Measurements from ENCODE around the gene DUSP6.
"Not testable (repeated sequence)": the region's sequence is repeated elsewhere in the genome, so short reads cannot be mapped to it uniquely, and the experiment has no call there.

DUSP6 gene

DNA sequence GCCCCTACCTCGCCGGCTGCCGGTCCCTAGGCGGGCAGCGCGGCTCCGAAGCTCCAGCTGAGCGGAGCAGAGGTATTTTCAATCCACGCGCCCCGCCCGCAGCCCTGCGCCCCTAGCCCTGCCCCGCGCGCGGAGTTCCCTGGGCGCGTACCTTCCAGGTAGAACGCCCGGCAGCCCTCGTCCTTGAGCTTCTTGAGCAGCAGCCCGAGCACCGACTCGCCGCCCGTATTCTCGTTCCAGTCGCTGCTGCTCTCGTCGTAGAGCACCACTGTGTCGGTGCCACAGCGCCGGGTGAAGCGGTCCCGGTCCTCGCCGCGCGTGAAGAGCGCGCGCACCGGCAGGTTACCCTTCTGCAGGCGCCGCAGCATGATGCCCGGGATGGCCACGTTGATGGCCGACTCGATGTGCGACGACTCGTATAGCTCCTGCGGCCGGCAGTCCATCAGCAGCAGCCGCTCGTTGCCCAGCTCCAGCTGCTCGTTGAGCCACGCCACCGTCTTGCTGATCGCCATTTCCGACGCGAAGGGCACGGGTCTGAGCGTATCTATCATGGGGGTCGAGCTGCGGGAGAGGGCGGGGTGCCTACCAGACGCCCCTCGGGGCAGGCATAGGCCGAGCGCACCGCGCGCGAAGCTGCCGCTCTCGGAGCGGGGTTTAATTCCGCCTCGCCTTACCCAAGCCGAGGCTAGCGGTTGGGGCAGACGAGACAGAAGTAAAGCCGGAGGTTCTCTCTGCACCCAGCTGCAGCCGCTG lies 636 bp downstream of the DUSP6 start:
- DNase-seq (ENCODE audit: low read depth), result no peak

DNA sequence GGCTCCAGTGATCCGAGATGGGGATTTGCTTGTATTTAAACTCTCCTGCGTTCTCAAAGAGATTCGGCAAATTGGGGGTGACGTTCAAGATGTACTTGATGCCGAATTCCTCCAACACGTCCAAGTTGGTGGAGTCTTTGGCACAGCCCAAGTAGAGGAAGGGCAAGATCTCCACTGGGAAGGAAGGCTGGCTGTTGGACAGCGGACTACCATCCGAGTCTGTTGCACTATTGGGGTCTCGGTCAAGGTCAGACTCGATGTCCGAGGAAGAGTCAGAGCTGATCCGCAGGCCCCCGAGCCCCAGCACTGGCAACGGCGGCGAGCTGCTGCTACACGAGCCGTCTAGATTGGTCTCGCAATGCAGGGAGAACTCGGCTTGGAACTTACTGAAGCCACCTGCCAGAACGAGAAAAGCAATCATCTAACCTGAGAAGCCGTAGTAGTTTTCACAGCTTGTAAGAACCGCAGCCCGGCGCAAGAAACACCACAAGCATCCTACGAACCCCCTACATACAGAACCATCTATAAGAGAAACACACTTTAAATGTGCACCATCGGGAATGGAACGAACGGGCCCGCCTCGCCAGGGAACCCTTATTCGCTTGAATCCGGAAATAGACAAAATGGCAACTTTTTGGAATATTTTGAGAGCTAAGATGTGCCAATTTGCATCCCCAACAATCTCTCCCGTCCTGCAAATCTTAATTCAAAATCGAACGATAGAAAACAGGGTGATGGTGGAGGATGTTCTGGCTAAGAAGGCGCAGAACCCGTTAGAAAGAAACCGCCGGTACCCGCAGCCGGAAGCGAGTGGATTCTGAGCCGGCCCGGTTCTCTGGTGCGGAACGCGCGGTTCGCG lies 1.4 kb downstream of the DUSP6 start:
- DNase-seq (ENCODE audit: low read depth), result no peak

- no peak for DNase-seq (ENCODE audit: low read depth)
These were observed 2.1 kb downstream of the DUSP6 start for GRCh38 chr12:89350260-89350629.

DNA sequence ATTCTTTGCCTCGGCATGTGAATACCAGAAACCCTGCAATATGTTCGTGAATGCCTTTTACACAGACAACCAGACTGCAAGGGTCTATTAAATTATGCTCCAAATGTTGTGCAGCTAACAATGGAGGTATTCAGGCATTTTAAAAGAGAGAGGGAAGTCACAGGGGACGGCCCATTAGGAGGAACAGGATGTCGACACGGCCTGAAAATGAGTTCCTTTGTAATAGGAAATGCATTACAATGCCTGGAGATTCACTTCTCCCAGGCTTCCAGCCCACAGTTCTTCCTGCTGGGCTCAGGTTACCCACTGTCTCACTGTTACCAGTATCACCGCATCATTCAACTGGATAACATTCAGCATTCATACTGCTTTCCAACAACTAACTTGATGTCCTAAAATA lies 2.5 kb downstream of the DUSP6 start:
- DNase-seq (ENCODE audit: low read depth), result no peak

GRCh38 chr12:89348894-89349699 lies 3.2 kb downstream of the DUSP6 start:
- no peak for DNase-seq (ENCODE audit: low read depth)

GRCh38 chr12:89347325-89347829 lies 4.9 kb downstream of the DUSP6 start:
- no peak for DNase-seq (ENCODE audit: low read depth)

DNA sequence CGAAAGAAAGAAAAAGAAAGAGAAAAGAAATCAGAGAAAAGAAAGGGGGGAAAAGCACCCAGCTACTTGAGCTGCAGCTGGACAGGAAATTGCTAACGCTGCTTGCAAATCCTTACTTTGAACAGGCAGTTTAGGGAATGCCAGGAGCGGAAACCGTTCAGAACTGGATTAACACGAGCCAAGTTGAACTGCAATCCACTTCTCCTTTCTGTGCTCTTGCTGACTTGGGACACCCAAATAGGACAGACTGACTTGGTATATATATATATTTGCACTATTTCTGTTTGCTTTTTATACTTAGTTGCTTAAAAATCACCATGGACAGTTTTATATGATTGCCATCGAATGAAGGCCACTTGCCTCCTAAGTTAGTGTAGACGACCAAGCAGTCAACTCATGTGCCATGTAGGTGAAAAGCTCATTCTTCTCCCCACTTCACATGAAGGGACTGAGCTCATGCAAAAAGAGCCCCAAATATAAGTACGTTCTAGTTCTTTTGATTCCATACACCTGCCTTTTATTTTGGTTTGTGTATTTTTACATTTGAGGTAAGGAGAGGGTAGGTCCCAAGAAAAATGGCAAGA lies 5.5 kb downstream of the DUSP6 start:
- no peak for DNase-seq (ENCODE audit: low read depth)

- no peak for DNase-seq (ENCODE audit: low read depth)
These were observed 6.2 kb downstream of the DUSP6 start for GRCh38 chr12:89345830-89346740.

DNA sequence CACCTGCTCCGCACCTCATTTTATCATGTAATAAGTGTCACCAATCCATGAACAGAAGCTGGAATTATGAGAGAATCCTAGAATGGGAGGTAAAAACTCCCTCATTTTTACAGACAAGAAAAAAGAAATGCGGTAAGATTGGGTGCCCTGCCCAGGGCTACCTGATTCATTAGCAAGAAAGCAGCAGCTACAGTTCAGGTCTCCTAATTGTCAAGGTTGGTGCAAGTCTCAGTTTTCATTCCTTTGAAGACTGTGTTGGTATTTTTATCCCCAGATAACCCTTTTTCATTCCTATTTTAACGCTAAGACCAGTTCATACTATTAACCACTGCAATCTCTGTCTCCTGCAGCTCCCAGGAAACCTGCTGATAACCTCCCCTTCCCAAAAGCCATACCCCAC lies 6.9 kb downstream of the DUSP6 start:
- no peak for DNase-seq (ENCODE audit: low read depth)

- no peak for DNase-seq (ENCODE audit: low read depth)
These were observed 7.5 kb downstream of the DUSP6 start for GRCh38 chr12:89344862-89345202.

- no peak for DNase-seq (ENCODE audit: low read depth)
These were observed 8.0 kb downstream of the DUSP6 start for GRCh38 chr12:89344043-89344861.

DNA sequence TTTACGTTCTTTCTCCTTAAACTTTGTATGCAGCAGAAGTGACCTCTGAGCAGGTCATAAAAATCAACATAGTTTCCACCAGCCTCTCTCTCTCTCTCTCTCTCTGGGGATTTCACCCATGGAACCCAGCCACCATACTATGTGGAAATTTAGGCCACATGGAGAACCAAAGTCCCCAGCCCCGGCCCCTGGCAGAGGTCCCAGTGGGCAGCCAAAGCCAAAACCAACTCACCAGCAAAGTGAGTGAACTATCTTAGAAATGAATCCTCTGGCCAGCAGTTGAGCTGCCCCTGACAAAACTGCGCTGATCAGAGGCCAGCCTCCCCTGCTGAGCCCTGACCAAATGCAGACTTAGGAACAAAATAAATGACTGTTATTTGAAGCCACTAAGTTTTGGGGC lies 9.2 kb downstream of the DUSP6 start:
- no peak for DNase-seq (ENCODE audit: low read depth)

DNA sequence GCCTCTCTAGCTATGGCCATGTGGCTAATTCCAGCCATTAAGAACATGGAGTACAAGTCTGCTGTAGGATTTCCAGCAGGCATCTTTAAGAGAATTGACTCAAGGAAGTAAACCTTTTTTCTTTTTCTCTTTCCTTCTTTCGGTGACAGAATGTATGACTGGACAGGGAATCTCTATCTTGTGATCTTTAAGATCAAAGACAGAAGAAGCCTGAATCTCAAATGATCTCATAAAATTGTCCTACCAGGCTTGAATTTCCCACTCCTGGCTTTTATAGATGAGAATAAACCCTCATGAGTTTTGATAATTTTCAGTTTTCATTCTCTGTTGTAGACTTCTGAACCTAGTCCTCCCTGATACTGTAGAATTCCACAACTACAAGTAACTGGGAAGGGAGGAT lies 11.4 kb downstream of the DUSP6 start:
- no peak for DNase-seq (ENCODE audit: low read depth)

- no peak for DNase-seq (ENCODE audit: low read depth)
These were observed 12.8 kb downstream of the DUSP6 start for GRCh38 chr12:89339526-89339925.

GRCh38 chr12:89337136-89337535 lies 15.2 kb downstream of the DUSP6 start:
- DNase-seq (ENCODE audit: low read depth), result not testable (repeated sequence)

- no peak for DNase-seq (ENCODE audit: low read depth)
These were observed 16.7 kb downstream of the DUSP6 start for GRCh38 chr12:89335452-89336244.

- DNase-seq (ENCODE audit: low read depth), result no peak
These were observed 17.6 kb downstream of the DUSP6 start for GRCh38 chr12:89334548-89335169.

DNA sequence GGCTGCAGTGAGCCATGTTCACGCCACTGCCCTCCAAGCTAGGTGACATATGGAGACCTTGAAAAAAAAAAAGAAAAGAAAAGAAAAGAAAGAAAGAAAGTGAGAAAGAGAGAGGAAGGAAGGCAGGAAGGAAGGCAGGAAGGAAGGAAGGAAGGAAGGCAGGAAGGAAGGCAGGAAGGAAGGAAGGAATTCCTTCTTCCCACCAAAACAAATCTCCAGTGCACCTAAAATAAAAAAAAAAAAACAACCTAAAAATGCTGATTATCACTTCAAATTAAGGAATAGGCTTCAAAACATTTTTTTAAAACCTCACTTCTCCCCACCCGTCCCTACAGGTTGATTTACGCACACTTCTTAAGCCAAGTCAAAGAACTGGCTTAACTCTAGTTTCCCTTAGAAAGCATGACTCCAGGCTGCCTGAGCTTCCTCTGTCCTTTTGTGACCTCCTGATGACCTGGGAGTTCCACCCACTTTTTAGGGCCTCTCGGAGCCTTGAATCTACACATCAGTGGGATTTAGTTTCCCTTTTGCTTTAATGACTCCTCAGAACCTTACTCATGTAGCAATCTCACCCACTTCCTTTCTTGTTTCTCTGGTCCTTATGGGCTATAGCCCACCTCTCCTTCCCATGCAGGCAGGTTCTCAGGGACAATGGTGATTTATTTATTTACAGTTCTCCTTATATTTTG lies 18.6 kb downstream of the DUSP6 start:
- no peak for DNase-seq (ENCODE audit: low read depth)

Measured in stimulated activated CD8-positive, alpha-beta memory T cell treated with anti-CD3 and anti-CD28 coated beads, Interleukin-4, amount 100 ng/mL, for 24 hours (primary cell).